HG02588 (cell line): ENCODE measurements around the gene SP140.

Experiments used
- ATAC-seq: cut with Tn5 transposase; IDR thresholded peaks from one replicate; pipeline ENCODE4 v1.9.1; 2021; ENCODE audit warnings: mild to moderate bottlenecking, moderate library complexity; ENCODE audit not compliant: unreplicated experiment

SP140 gene

DNA sequence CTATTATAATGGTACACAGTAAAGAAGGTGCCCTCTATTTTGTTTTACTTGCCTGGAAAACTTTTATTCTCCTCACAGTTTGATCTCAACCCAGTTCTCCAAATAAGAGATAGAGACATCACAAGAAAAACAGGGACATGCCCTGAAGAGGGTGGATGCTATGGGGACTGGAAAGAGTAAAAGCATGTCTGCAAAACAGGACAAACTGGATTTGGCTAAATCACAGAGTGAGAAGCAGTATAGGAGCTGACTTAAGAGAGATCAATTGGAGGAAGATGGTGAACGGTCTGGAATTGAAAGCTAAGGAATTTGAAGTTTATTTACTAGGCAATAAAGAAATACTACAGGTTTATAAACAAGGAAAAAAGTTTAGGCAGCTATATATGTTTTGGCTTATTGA, 134.5 kb downstream of the SP140 start:
- no peak for ATAC-seq

DNA sequence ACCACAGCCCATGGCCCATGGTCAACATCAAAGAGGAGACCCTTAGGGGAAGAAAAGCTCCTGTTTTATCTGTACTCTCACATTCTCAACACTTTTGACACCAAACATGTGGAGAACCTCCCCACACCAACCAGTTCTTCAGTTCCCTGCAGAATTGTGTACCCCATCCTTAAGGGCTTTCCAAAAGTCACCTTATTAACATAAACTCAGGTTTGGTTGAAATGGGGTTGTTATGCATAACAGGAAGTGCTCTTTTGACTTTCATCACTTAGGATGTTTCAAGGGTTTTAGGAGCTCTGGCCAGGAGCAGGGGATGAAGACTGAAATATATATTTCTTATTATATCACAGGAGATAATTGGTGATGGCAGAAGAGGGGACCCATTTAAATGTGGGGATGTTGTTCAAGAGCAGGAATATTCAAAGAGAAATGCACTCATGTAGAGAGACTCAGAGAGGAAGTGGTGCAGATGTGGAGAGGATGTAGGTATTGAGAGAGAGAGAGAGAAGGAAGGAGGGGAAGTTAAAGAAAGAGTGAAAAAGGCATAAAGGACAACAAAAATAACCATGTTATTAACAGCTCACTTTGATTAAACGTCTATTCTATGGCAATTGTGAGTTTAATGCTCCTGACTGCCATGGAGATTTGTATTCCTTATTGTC, 136.6 kb downstream of the SP140 start:
- ATAC-seq = no peak
